Mesangial cell (primary cell): ENCODE data around the gene RTBDN. TPM values are rescaled to one million over a fixed set of nuclear protein-coding genes. Genes with fewer than 3 reads are reported as not detected.

Experiments used
- total RNA-seq: library from RNA; depleted of rRNA; stranded (reverse); fragments of >200 nt; gene quantifications from 2 replicates; pipeline ENCODE4 v1.2.3, GENCODE V29; 2015

Gene RTBDN
- not detected in 2 replicates for total RNA-seq

DNA sequence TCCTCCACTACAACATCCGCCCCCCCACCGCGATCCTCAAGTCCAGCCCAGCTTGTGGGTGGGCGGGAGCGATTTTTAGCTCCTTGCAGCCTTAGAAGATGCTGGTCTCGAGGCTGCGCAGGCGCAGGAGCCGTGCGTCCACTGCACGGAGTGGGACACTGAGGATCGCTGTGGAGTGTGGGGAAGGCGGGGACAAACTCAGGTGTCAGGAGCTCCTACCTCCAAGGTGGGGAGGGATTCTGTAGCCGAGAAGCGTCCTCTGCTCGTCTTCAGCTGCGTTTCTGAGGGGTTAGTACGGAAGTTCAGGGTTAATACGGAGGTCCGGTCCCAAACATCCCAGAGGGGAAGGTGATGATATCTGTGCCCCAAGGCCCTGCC lies at the start of gene RTBDN:
Gene RTBDN (minus strand): TSS at position 14 of the 378 bp plus-strand sequence. CDS start 4,600 bp downstream, outside the sequence.

DNA sequence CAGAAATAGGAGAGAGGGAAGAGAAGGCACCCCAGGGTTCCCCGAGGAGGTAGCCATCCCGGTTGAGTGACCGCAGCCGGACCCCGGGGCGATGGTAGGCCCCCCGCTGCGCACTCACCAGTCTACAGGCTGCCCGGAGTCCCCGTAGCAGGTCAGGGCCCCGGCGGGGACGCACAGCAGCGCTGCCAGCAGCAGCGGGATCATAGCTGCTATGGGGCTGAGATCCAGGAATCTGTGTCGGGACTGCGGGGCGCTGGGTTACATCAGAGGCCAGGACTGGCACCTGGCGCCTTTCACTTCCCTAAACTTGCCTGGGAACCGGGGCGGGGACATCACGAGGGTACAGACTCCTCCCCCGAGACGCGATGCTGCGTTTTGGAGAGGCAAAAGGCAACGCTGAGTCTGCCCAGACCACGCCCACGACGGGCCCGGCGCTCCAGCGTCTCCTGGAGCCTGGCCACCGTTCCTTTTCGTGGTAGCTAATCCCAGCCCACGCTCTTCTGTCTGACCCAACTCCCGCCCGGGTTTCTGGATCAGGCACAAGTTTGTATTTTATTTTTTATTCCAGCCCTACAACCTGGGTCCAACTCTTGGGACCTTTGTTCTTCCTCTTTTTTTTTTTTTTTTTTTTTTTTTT lies 46.9 kb upstream of the RTBDN start, which contains the start of gene DNASE2:
Gene DNASE2 (minus strand): TSS at position 278 of the 637 bp plus-strand sequence. CDS start 74 bp downstream, at position 204.

DNA sequence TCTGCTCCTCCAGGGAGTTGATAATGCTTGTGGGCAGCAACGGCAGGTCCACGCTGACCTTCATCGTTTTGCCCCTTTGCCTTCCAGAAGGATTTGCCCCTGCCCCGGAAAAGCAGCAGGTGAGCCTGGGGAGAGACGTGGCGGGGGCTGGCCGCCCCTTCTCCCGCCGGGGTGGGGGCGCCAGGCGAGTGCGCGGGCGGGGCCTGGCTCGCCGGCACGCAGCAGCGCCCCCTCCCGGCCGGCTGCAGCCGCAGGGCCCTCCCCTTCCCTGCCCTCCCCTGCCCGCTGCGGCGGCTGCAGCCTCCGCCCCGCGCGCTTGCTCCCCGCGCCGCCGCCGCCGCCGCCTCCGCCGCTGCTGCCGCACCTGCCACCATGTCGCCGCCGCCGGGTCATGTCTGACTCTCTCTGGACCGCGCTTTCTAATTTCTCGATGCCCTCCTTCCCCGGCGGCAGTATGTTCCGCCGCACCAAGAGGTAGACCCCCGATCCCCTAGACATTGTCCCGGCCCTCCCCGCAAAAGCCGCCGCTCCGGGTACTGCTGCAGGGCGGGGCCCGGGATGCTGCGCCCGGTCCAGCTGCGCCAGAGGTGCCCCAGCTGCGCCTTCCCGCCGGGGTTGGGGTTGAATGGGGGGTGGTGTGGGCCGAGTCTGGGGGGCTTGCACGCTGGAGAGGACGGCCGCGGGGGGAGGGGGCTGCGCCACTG lies 4.0 kb upstream of the RTBDN start, which contains the start of gene MAST1:
Gene MAST1 (plus strand): TSS at position 334 of the 704 bp plus-strand sequence. CDS start 58 bp downstream, at position 392.

DNA sequence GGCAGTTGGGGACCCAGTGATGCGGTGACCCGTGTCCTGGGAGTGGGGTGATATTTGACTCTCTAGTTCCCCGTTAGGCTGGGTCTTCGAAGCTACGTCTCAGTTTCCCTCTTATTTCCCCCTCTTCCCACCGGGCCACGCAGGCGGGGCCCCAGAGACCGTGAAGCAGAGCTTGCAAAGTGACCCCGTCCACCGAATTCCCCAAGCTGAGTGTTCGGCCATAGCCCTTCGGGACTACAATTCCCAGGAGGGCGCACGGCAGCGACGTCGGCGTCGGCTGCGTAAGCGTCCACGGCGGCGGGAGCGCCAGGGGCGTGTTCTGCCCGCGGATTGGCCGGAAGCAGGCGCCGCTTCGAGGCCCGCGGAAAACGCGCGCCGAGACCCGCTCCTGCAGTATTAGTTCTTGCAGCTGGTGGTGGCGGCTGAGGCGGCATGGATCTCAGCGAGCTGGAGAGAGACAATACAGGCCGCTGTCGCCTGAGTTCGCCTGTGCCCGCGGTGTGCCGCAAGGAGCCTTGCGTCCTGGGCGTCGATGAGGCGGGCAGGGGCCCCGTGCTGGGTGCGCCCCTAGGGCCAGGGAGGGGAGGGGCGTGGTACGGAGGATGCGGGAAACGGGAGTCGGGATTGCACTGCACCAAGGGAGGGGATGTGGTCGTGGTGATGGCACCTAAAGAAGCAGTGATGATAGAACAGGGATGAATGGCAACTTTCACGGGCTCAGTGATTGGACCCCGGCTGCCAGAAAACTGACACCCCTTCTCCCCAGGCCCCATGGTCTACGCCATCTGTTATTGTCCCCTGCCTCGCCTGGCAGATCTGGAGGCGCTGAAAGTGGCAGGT lies 27.9 kb downstream of the RTBDN start, which contains the start of gene RNASEH2A:
Gene RNASEH2A (plus strand): TSS at position 343 of the 840 bp plus-strand sequence. CDS start 90 bp downstream, at position 433.

DNA sequence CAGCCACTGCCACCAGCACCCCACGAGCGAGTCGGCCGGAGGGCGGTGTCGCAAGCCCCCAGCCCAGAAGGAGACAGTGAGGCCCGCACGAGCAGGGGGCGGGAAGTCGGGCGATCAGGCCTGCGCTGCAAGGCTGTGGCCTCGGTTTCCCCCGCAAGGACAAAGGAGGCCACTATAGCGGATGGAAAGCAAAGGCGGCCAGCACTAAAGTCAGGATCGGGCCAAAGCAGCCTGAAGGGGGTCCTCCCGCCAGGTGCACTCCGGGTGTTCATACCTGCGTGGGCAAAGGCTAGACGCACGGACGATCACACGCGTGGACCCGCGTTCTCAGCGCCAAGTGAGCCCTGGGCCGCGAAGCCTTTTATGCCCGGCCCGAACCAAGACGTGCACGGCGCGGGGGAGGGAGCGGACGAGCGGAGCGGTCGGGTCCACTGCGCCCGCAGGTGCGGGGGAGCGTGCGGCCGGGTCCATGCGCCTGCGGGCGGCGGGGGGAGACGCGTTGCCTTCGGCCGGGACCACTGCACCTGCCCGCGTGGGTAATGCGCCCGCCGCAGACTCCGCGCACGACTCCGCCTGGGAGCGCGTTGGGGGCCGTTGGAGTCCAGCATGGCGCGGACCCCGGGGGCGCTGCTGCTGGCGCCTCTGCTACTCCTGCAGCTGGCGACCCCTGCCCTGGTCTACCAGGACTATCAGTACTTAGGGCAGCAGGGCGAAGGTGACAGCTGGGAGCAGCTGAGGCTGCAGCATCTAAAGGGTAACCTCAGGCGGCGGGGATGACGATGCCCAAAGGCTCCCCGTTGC lies 32.7 kb downstream of the RTBDN start, which contains the start of the genes PRDX2 and THSD8:
Gene PRDX2 (minus strand): TSS at position 335 of the 801 bp plus-strand sequence. CDS start 539 bp downstream, outside the sequence.
Gene THSD8 (plus strand): TSS at position 604 of the 801 bp plus-strand sequence. CDS start 3 bp downstream, at position 607.

GRCh38 chr19:12791345-12792050 lies 42.9 kb downstream of the RTBDN start, which contains the start of gene JUNB:
Gene JUNB (plus strand): TSS chr19:12791486. CDS start chr19:12791772, 286 bp downstream.

Other genes with a start within 250 kb of the RTBDN start
- 2.4 and 4.2 TPM in 2 replicates for gene ZNF490, start 223.8 kb downstream of the RTBDN start, total RNA-seq
- gene ZNF791, start 223.7 kb downstream of the RTBDN start, total RNA-seq: 6.0 and 8.1 TPM in 2 replicates
- 44.3 and 78.7 TPM in 2 replicates for gene MAN2B1, start 167.8 kb downstream of the RTBDN start, total RNA-seq
- 8.5 and 10.4 TPM in 2 replicates for gene WDR83, start 167.8 kb downstream of the RTBDN start, total RNA-seq
- gene DHPS, start 152.7 kb downstream of the RTBDN start, total RNA-seq: 65.2 and 76.4 TPM in 2 replicates
- gene GNG14, start 146.6 kb downstream of the RTBDN start, total RNA-seq: not detected in 2 replicates
- 25.1 and 30.7 TPM in 2 replicates for gene FBXW9, start 137.9 kb downstream of the RTBDN start, total RNA-seq
- 44.5 and 46.6 TPM in 2 replicates for gene TNPO2, start 110.6 kb downstream of the RTBDN start, total RNA-seq
- gene TRIR, start 99.9 kb downstream of the RTBDN start, total RNA-seq: 221 and 294 TPM in 2 replicates
- gene GET3, start 97.1 kb downstream of the RTBDN start, total RNA-seq: 127 and 130 TPM in 2 replicates
- 0.38 TPM in 1 of 2 replicates, not detected in the other for gene BEST2, start 82.8 kb downstream of the RTBDN start, total RNA-seq
- gene HOOK2, start 59.0 kb downstream of the RTBDN start, total RNA-seq: 7.3 and 13.2 TPM in 2 replicates
- gene JUNB, start 43.1 kb downstream of the RTBDN start, total RNA-seq: 176 and 209 TPM in 2 replicates
- gene PRDX2, start 32.8 kb downstream of the RTBDN start, total RNA-seq: 394 and 417 TPM in 2 replicates
- 0.76 TPM in 1 of 2 replicates, not detected in the other for gene THSD8, start 32.5 kb downstream of the RTBDN start, total RNA-seq
- gene RNASEH2A, start 28.0 kb downstream of the RTBDN start, total RNA-seq: 12.3 and 59.2 TPM in 2 replicates
- 0.49 and 1.0 TPM in 2 replicates for gene MAST1, start 3.9 kb upstream of the RTBDN start, total RNA-seq
- gene DNASE2, start 46.9 kb upstream of the RTBDN start, total RNA-seq: 23.1 and 54.4 TPM in 2 replicates
- gene KLF1, start 52.6 kb upstream of the RTBDN start, total RNA-seq: not detected in 2 replicates
- 32.6 and 60.9 TPM in 2 replicates for gene GCDH, start 56.6 kb upstream of the RTBDN start, total RNA-seq
- 0.25 and 0.33 TPM in 2 replicates for gene SYCE2, start 84.7 kb upstream of the RTBDN start, total RNA-seq
- 61.7 and 98.1 TPM in 2 replicates for gene FARSA, start 99.1 kb upstream of the RTBDN start, total RNA-seq
- 525 and 1,118 TPM in 2 replicates for gene CALR, start 104.0 kb upstream of the RTBDN start, total RNA-seq
- gene RAD23A, start 111.3 kb upstream of the RTBDN start, total RNA-seq: 104 and 117 TPM in 2 replicates
- 45.5 and 82.6 TPM in 2 replicates for gene GADD45GIP1, start 122.6 kb upstream of the RTBDN start, total RNA-seq
- 0.16 TPM in 1 of 2 replicates, not detected in the other for gene DAND5, start 135.0 kb upstream of the RTBDN start, total RNA-seq
- 6.7 and 16.2 TPM in 2 replicates for gene NFIX, start 160.9 kb upstream of the RTBDN start, total RNA-seq